Measurements from ENCODE around the gene ZNF766.

- TF ChIP-seq POLR2AphosphoS5 (IDR thresholded peaks at IDR 0.05; ENCODE audit: insufficient read depth in 1 of 2, low read depth in 1 of 2), result no peak
- TF ChIP-seq CTCF (IDR thresholded peaks at IDR 0.05), result no peak
- no peak for TF ChIP-seq POLR2A (IDR thresholded peaks at IDR 0.05)
Measured at GRCh38 chr19:52277471-52277870, 8.1 kb downstream of the ZNF766 start.

All from vagina (tissue), 2 donors.